ENCODE data around the gene PPP1R14B.

- TF ChIP-seq, protein P1, sequence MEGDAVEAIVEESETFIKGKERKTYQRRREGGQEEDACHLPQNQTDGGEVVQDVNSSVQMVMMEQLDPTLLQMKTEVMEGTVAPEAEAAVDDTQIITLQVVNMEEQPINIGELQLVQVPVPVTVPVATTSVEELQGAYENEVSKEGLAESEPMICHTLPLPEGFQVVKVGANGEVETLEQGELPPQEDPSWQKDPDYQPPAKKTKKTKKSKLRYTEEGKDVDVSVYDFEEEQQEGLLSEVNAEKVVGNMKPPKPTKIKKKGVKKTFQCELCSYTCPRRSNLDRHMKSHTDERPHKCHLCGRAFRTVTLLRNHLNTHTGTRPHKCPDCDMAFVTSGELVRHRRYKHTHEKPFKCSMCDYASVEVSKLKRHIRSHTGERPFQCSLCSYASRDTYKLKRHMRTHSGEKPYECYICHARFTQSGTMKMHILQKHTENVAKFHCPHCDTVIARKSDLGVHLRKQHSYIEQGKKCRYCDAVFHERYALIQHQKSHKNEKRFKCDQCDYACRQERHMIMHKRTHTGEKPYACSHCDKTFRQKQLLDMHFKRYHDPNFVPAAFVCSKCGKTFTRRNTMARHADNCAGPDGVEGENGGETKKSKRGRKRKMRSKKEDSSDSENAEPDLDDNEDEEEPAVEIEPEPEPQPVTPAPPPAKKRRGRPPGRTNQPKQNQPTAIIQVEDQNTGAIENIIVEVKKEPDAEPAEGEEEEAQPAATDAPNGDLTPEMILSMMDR (IDR thresholded peaks at IDR 0.05; ENCODE audit: low read depth, low read length, missing input control): no peak
- TF ChIP-seq JUND (IDR thresholded peaks at IDR 0.05) (no peak), RAD21 (IDR thresholded peaks at IDR 0.05) (no peak), REST (IDR thresholded peaks at IDR 0.05) (no peak), ATF3 (IDR thresholded peaks at IDR 0.05) (no peak), YY1 (IDR thresholded peaks at IDR 0.05) (no peak), GABPA (IDR thresholded peaks at IDR 0.05 in 1 of 2, conservative IDR thresholded peaks at IDR 0.05 in 1 of 2) (no peak), MAX (IDR thresholded peaks at IDR 0.05) (no peak), SP1 (IDR thresholded peaks at IDR 0.05) (no peak), RXRA (IDR thresholded peaks at IDR 0.05) (no peak)
These were observed 9.6 kb upstream of the PPP1R14B start for GRCh38 chr11:64256300-64256699.
